ENCODE results near the gene TMA7B.

DNA sequence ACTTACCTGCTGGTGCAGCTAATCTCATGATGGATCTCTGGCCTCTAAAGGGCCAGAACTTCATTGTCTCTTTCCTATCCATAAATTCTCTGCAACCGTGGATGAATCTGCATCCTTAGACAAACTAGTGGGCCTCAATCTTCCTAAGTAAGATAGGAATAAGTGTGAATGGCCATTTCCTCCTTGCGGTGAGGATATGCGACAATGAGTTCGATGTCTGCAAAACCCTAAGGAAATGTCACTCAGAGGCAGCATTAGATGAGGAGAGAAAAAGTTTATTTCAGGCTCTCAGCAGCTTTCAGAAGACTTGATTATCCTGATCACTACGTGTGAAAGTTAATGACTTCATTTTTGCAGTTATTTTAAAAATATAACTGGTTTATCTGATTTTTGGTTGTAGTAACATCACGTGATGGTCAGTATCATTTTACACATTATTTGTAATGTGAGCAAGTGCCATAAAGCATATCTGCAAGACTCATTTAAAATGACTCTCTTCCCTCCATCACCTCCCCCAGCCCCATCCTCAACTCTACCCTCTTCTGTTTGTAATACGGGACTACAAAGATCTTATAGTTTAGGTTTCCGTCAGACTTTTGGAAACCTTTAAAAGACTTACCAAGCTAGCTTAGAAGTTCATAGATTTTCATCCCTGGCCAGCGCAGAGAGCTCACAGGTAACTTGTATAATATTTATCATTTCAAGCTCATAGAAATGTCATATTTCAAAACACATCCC is 49.2 kb upstream of the TMA7B start:
- TF ChIP-seq, protein P1, sequence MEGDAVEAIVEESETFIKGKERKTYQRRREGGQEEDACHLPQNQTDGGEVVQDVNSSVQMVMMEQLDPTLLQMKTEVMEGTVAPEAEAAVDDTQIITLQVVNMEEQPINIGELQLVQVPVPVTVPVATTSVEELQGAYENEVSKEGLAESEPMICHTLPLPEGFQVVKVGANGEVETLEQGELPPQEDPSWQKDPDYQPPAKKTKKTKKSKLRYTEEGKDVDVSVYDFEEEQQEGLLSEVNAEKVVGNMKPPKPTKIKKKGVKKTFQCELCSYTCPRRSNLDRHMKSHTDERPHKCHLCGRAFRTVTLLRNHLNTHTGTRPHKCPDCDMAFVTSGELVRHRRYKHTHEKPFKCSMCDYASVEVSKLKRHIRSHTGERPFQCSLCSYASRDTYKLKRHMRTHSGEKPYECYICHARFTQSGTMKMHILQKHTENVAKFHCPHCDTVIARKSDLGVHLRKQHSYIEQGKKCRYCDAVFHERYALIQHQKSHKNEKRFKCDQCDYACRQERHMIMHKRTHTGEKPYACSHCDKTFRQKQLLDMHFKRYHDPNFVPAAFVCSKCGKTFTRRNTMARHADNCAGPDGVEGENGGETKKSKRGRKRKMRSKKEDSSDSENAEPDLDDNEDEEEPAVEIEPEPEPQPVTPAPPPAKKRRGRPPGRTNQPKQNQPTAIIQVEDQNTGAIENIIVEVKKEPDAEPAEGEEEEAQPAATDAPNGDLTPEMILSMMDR (IDR thresholded peaks at IDR 0.05 in 8 of 11, conservative IDR thresholded peaks at IDR 0.05 in 3 of 11), result no peak
- no peak for TF ChIP-seq POLR2A (IDR thresholded peaks at IDR 0.05)
